Fibroblast of mammary gland (primary cell): ENCODE measurements around the gene ARL3.
A peak's percentile ranks its signal among the peaks of the same experiment; 100 is the strongest.

Experiments used
- DNase-seq: peaks from one replicate; pipeline ENCODE4 v3.0.0-alpha.2; 2010; ENCODE audit warnings: low read depth
- H3K4me3 ChIP-seq: 2 replicates; pipeline ENCODE4 v1.5.1; 2011; ENCODE audit warnings: low read depth, mild to moderate bottlenecking, low read length, moderate library complexity; ENCODE audit not compliant: control insufficient read depth
- TF ChIP-seq, protein P1 (sequence below): conservative IDR thresholded peaks from 2 replicates; pipeline ENCODE4 v1.5.1; 2011; ENCODE audit warnings: low read depth, low read length, inconsistent platforms; ENCODE audit not compliant: control insufficient read depth, insufficient read depth

The ARL3 gene

GRCh38 chr10:102673819-102674511, 40.2 kb downstream of the ARL3 start:
- H3K4me3 ChIP-seq = peak overlapping the region; percentile 27
- TF ChIP-seq, protein P1, sequence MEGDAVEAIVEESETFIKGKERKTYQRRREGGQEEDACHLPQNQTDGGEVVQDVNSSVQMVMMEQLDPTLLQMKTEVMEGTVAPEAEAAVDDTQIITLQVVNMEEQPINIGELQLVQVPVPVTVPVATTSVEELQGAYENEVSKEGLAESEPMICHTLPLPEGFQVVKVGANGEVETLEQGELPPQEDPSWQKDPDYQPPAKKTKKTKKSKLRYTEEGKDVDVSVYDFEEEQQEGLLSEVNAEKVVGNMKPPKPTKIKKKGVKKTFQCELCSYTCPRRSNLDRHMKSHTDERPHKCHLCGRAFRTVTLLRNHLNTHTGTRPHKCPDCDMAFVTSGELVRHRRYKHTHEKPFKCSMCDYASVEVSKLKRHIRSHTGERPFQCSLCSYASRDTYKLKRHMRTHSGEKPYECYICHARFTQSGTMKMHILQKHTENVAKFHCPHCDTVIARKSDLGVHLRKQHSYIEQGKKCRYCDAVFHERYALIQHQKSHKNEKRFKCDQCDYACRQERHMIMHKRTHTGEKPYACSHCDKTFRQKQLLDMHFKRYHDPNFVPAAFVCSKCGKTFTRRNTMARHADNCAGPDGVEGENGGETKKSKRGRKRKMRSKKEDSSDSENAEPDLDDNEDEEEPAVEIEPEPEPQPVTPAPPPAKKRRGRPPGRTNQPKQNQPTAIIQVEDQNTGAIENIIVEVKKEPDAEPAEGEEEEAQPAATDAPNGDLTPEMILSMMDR = no peak
- DNase-seq = peak; percentile 73

GRCh38 chr10:102673236-102673818, 40.9 kb downstream of the ARL3 start:
- H3K4me3 ChIP-seq = no peak overlapping the region
- TF ChIP-seq, protein P1 = no peak
- no peak for DNase-seq

GRCh38 chr10:102670871-102671434, 43.2 kb downstream of the ARL3 start:
- TF ChIP-seq, protein P1 = no peak
- DNase-seq = no peak
- H3K4me3 ChIP-seq = no peak overlapping the region

DNA sequence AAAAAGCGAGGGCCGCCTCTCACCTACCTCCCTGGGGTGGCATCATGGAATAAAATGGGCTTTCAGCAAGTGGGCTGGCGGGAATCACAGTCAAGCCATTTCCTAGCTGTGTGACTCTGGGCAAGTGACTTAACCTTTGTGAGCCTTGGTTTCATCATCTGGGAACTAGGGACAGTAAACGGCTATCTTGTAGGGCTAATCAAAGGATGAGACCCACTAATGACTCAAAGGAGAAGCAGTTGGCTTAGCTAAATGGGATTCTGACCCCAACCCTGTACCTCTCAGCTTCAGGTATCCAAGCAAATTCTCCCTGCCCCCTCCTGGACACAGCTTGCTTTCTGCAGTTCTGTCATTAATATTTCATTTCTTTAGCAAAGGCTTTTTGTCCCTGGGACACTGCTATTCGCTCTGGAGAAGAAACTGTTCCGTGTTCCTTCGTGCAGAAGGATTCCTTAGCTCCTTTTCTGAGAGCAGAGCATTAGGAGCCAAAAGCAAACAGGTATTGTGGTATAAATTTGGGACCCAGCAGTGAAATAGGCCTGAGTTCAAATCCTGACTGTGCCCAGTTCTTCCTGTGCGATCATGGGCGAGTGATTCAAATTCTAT, 44.0 kb downstream of the ARL3 start:
- H3K4me3 ChIP-seq = no peak overlapping the region
- no peak for DNase-seq
- TF ChIP-seq, protein P1 = no peak

DNA sequence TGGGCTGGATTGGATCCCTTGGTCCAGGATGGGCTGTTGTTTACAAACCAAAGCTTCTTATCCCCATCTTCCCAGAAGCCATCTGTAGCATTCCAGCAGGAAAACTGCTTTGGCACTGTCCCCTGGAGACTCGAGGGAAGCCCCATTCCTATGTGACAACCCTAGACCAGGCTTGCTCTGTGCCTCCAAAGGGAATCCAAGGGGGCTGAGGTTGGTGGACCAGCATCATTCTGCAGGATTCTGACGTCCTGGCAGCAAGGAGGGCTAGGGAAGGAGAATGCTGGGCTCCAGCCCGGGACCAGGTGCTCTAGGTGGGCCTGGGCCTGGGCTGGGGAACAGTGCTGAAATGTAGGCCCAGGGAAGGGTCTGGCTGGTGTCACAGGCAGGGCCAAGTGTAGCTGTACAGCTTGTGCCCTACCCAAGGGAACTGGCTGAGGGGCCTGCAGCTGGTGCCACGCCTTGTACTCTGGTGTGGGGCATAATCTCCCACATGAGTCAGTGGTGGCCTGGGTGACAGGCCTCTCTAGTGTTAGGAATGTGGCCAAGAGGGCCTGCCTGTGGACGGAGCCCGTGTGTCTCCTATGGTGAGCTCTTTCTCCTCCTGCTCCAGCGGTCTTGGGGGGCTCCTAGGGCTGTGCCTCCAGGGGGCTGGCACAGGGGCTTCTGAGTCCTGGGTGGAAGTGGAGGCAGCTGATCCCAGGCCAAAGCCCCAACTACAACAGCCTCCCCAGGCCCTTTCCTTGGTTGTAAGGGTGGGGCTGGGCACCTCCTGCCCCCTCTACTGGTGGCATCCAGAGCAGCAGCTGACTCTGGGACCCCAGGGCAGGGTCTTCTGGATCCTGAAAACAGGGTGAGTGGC, 44.8 kb downstream of the ARL3 start:
- DNase-seq = peak; percentile 41
- TF ChIP-seq, protein P1 = peak; percentile 24
- H3K4me3 ChIP-seq = no peak overlapping the region
